HCT116 (cell line): ENCODE measurements around the gene SCARF1. TPM values are rescaled to one million over a fixed set of nuclear protein-coding genes. Genes with fewer than 3 reads are reported as not detected.

Source experiments
- ATAC-seq: fragments of 200-7000 bp; cut with Tn5 transposase; 2 replicates; pipeline ENCODE4 v1.9.1; 2020; ENCODE audit warnings: mild to moderate bottlenecking, moderate library complexity
- BruUV-seq: library from RNA; stranded (reverse); fragments of 400-500 nt; replicated peaks from 2 replicates; lab custom pipeline; 2021; lab: Mats Ljungman, UMichigan
- CTCF ChIA-PET: fragments of 300-600 bp; sonication (Branson Sonifier 250); formaldehyde crosslinking; loops from one replicate; lab custom pipeline; 2021; ENCODE audit warnings: antibody characterized with exemption; lab: Charles Lee
- POLR2A ChIA-PET: fragments of 300-600, 350-600 bp; sonication (Branson Sonifier 250); formaldehyde crosslinking; loops from one replicate; lab custom pipeline; 2021; ENCODE audit warnings: antibody characterized with exemption; lab: Charles Lee
- RAD21 ChIA-PET, 2 experiments: fragments of 300-600 bp; sonication (Branson Sonifier 250); formaldehyde crosslinking; loops; one replicate each; lab custom pipeline; 2023; ENCODE audit warnings: low total read pairs in 2 of 2; ENCODE audit not compliant: uncharacterized antibody in 2 of 2, unreplicated experiment in 2 of 2, low non-redundant PET in 1 of 2; lab: Charles Lee
- DNase-seq: peaks from one replicate; pipeline ENCODE4 v3.0.0-alpha.2; 2010; ENCODE audit warnings: low read depth, low spot score
- H2AFZ ChIP-seq: fragments of 200-600 bp; shearing (Covaris generic), sonication (generic); 2 replicates; pipeline ENCODE4 v1.6.1; 2017; ENCODE audit warnings: low read depth, mixed run types, mixed read lengths, antibody characterized with exemption, low read length; ENCODE audit not compliant: poor library complexity, severe bottlenecking
- H3K27ac ChIP-seq: 2 replicates; pipeline ENCODE4 v1.5.1; 2012; ENCODE audit warnings: low read depth, low read length
- H3K27me3 ChIP-seq: fragments of 200-600 bp; sonication (generic); 2 replicates; pipeline ENCODE4 v1.6.1; 2016; ENCODE audit warnings: mixed run types, low read length, mixed read lengths; ENCODE audit not compliant: insufficient read depth
- H3K36me3 ChIP-seq, 2 experiments: fragments of 200-500 bp in 1 of 2; fragments of 200-600 bp in 1 of 2; sonication (Bioruptor generic) in 1 of 2; sonication (generic) in 1 of 2; 2 replicates each; pipeline versions ENCODE4 v1.5.1 to v1.6.1; 2014 to 2016; ENCODE audit warnings: low read length in 2 of 2, inconsistent platforms in 1 of 2, mixed read lengths in 1 of 2, mixed run types in 1 of 2; ENCODE audit not compliant: insufficient read depth in 2 of 2, control insufficient read depth in 1 of 2
- H3K4me1 ChIP-seq, 2 experiments: fragments of 200-600 bp in 1 of 2; sonication (generic) in 1 of 2; 2 replicates each; pipeline versions ENCODE4 v1.5.1 to v1.6.1; 2012 to 2017; ENCODE audit warnings: low read length in 2 of 2, inconsistent platforms in 1 of 2, mild to moderate bottlenecking in 1 of 2, mixed read lengths in 1 of 2, mixed run types in 1 of 2, moderate library complexity in 1 of 2; ENCODE audit not compliant: insufficient read depth in 2 of 2, control insufficient read depth in 1 of 2
- H3K4me2 ChIP-seq: fragments of 200-600 bp; sonication (generic); 2 replicates; pipeline ENCODE4 v1.6.1; 2017; ENCODE audit warnings: mixed run types, low read length, mixed read lengths
- H3K4me3 ChIP-seq, 2 experiments: fragments of 200-600 bp in 1 of 2; sonication (generic) in 1 of 2; replicated peaks in 1 of 2; 2 replicates each; pipeline ENCODE4 v1.5.1; 2011 to 2016; ENCODE audit warnings: low read length in 2 of 2, control low read depth in 1 of 2, low read depth in 1 of 2, mild to moderate bottlenecking in 1 of 2, mixed read lengths in 1 of 2, mixed run types in 1 of 2
- H3K79me2 ChIP-seq: fragments of 200-600 bp; sonication (generic); 2 replicates; pipeline ENCODE4 v1.6.1; 2017; ENCODE audit warnings: mild to moderate bottlenecking, mixed run types, low read length, moderate library complexity, mixed read lengths; ENCODE audit not compliant: insufficient read depth
- H3K9ac ChIP-seq: fragments of 200-600 bp; sonication (generic); 2 replicates; pipeline ENCODE4 v1.6.1; 2016; ENCODE audit warnings: low read length, mixed read lengths
- H3K9me2 ChIP-seq: fragments of 200-600 bp; sonication (generic), shearing (Covaris generic); 2 replicates; pipeline ENCODE4 v1.6.1; 2017; ENCODE audit warnings: mixed run types, mild to moderate bottlenecking, moderate library complexity; ENCODE audit not compliant: insufficient read depth
- H3K9me3 ChIP-seq, 2 experiments: fragments of 200-500 bp in 1 of 2; fragments of 200-600 bp in 1 of 2; sonication (Bioruptor generic) in 1 of 2; sonication (generic) in 1 of 2; 2 replicates each; pipeline ENCODE4 v1.6.1; 2014 to 2017; ENCODE audit warnings: low read length in 2 of 2, mixed read lengths in 2 of 2, inconsistent platforms in 1 of 2, low read depth in 1 of 2, mild to moderate bottlenecking in 1 of 2, mixed run types in 1 of 2, moderate library complexity in 1 of 2; ENCODE audit not compliant: control insufficient read depth in 1 of 2, insufficient read depth in 1 of 2
- H4K20me1 ChIP-seq: fragments of 200-600 bp; sonication (generic), shearing (Covaris generic); 2 replicates; pipeline ENCODE4 v1.6.1; 2017; ENCODE audit warnings: mixed run types, mild to moderate bottlenecking, moderate library complexity; ENCODE audit not compliant: insufficient read depth
- CBX3 ChIP-seq: IDR thresholded peaks from 2 replicates; pipeline ENCODE4 v1.6.1; 2012; ENCODE audit warnings: low read depth
- EGR1 ChIP-seq: IDR thresholded peaks from 2 replicates; pipeline ENCODE4 v1.6.1; 2012; ENCODE audit warnings: low read depth
- ELF1 ChIP-seq: IDR thresholded peaks from 2 replicates; pipeline ENCODE4 v1.6.1; 2012; ENCODE audit warnings: low read depth, borderline replicate concordance
- EZH2phosphoT487 ChIP-seq: fragments of 200-600 bp; IDR thresholded peaks from 2 replicates; pipeline ENCODE4 v1.6.1; 2018; ENCODE audit warnings: antibody characterized with exemption, borderline replicate concordance
- FOSL1 ChIP-seq: IDR thresholded peaks from 2 replicates; pipeline ENCODE4 v1.6.1; 2012; ENCODE audit warnings: low read depth
- JUND ChIP-seq: IDR thresholded peaks from 2 replicates; pipeline ENCODE4 v1.6.1; 2012
- MAX ChIP-seq: IDR thresholded peaks from 2 replicates; pipeline ENCODE4 v1.6.1; 2012
- POLR2A ChIP-seq: IDR thresholded peaks from 2 replicates; pipeline ENCODE4 v1.7.0; 2011; ENCODE audit warnings: borderline replicate concordance; ENCODE audit not compliant: insufficient read depth, insufficient read length; ENCODE audit errors: extremely low read depth
- POLR2AphosphoS5 ChIP-seq: IDR thresholded peaks from 2 replicates; pipeline ENCODE4 v1.6.1; 2011; ENCODE audit warnings: mild to moderate bottlenecking, low read depth, low read length, moderate library complexity
- REST ChIP-seq: IDR thresholded peaks from 2 replicates; pipeline ENCODE4 v1.6.1; 2012; ENCODE audit warnings: low read depth
- SIN3A ChIP-seq: IDR thresholded peaks from 2 replicates; pipeline ENCODE4 v1.6.1; 2012; ENCODE audit warnings: low read depth
- SP1 ChIP-seq: IDR thresholded peaks from 2 replicates; pipeline ENCODE4 v1.6.1; 2012; ENCODE audit warnings: low read depth
- TCF7L2 ChIP-seq: IDR thresholded peaks from 2 replicates; pipeline ENCODE4 v1.7.0; 2011; ENCODE audit warnings: borderline replicate concordance, inconsistent platforms; ENCODE audit not compliant: insufficient read depth, insufficient read length; ENCODE audit errors: extremely low read depth
- YY1 ChIP-seq: IDR thresholded peaks from 2 replicates; pipeline ENCODE4 v1.6.1; 2011; ENCODE audit warnings: low read length, low read depth, moderate library complexity, mild to moderate bottlenecking; ENCODE audit not compliant: insufficient replicate concordance; ENCODE audit errors: extremely low read depth
- ZFX ChIP-seq: fragments of 450-650 bp; IDR thresholded peaks from 2 replicates; pipeline ENCODE4 v1.6.1; 2017
- ZNF274 ChIP-seq: fragments of 200-500 bp; sonication (Bioruptor generic); IDR thresholded peaks from 2 replicates; pipeline ENCODE4 v1.6.1; 2014; ENCODE audit warnings: mild to moderate bottlenecking, low read depth, low read length, inconsistent platforms
- intact Hi-C: fragments of 100-400 bp; cut with micrococcal nuclease; formaldehyde crosslinking; loops from 2 replicates; pipeline ENCODE4 v1.10.0; 2022
- total RNA-seq: library from RNA; stranded (reverse); gene quantifications from one replicate; pipeline ENCODE4 v1.2.1, GENCODE V29; 2021; ENCODE audit not compliant: unreplicated experiment
- TF ChIP-seq, protein P1 (sequence below), 3 experiments: fragments of 200-600 bp in 1 of 3; sonication (generic) in 1 of 3; IDR thresholded peaks in 2 of 3; conservative IDR thresholded peaks in 1 of 3; 2 replicates each; pipeline ENCODE4 v1.5.1; 2012 to 2017; ENCODE audit warnings: low read depth in 2 of 3, low read length in 2 of 3, antibody characterized with exemption in 1 of 3, borderline replicate concordance in 1 of 3, control low read depth in 1 of 3, mild to moderate bottlenecking in 1 of 3, mixed read lengths in 1 of 3, mixed run types in 1 of 3, moderate library complexity in 1 of 3; ENCODE audit not compliant: insufficient read depth in 1 of 3
- TF ChIP-seq, protein P2 (sequence below): IDR thresholded peaks from 2 replicates; pipeline ENCODE4 v1.6.1; 2012
- TF ChIP-seq, protein P3 (sequence below): IDR thresholded peaks from 2 replicates; pipeline ENCODE4 v1.6.1; 2011; ENCODE audit warnings: mild to moderate bottlenecking, low read length, moderate library complexity; ENCODE audit not compliant: insufficient replicate concordance; ENCODE audit errors: extremely low read depth

The SCARF1 gene
- total RNA-seq, 1 experiment from 2014 or later, result 2.2 TPM

- Histone ChIP-seq H3K36me3 (no peaks in the 10 kb centered on the region), H3K27ac (no peak overlapping the region), H3K9me2 (no peaks in the 10 kb centered on the region), H3K4me2 (no peak overlapping the region), H3K4me1 (peaks cover 0 to 4% of the 10 kb centered on the region in 2 experiments; a peak in 1 of 4 replicates), H3K9ac (no peak overlapping the region), H3K27me3 (no peaks in the 10 kb centered on the region), H2AFZ (no peak overlapping the region), H3K4me3 (no peak overlapping the region), H3K9me3 (no peaks in the 10 kb centered on the region), H3K79me2 (no peaks in the 10 kb centered on the region), H4K20me1 (no peaks in the 10 kb centered on the region)
- CTCF ChIA-PET, result interaction anchor here (1.4 kb wide), 1 partner anchor 12 kb away, joined by 3 read pairs; no protein-coding TSS in a partner anchor
- RAD21 ChIA-PET, result no interaction called here
- no TSS peak for BruUV-seq
- POLR2A ChIA-PET, result no interaction called here
- ATAC-seq (no peak), DNase-seq (no peak)
- TF ChIP-seq POLR2A (no peak), EGR1 (no peak), JUND (no peak), ZFX (no peak), FOSL1 (no peak), REST (no peak), YY1 (no peak), CBX3 (no peak), SIN3A (no peak), MAX (no peak), POLR2AphosphoS5 (no peak), ELF1 (no peak), ZNF274 (no peak), SP1 (no peak), EZH2phosphoT487 (no peak), TCF7L2 (no peak)
- TF ChIP-seq, protein P1, sequence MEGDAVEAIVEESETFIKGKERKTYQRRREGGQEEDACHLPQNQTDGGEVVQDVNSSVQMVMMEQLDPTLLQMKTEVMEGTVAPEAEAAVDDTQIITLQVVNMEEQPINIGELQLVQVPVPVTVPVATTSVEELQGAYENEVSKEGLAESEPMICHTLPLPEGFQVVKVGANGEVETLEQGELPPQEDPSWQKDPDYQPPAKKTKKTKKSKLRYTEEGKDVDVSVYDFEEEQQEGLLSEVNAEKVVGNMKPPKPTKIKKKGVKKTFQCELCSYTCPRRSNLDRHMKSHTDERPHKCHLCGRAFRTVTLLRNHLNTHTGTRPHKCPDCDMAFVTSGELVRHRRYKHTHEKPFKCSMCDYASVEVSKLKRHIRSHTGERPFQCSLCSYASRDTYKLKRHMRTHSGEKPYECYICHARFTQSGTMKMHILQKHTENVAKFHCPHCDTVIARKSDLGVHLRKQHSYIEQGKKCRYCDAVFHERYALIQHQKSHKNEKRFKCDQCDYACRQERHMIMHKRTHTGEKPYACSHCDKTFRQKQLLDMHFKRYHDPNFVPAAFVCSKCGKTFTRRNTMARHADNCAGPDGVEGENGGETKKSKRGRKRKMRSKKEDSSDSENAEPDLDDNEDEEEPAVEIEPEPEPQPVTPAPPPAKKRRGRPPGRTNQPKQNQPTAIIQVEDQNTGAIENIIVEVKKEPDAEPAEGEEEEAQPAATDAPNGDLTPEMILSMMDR (IDR thresholded peaks at IDR 0.05 in 2 of 3, conservative IDR thresholded peaks at IDR 0.05 in 1 of 3; ENCODE audit: borderline replicate concordance in 1 of 3, insufficient read depth in 1 of 3, low read depth in 2 of 3, low read length in 2 of 3), result no peak
- TF ChIP-seq, protein P2, sequence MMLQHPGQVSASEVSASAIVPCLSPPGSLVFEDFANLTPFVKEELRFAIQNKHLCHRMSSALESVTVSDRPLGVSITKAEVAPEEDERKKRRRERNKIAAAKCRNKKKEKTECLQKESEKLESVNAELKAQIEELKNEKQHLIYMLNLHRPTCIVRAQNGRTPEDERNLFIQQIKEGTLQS, result no peak
- TF ChIP-seq, protein P3, sequence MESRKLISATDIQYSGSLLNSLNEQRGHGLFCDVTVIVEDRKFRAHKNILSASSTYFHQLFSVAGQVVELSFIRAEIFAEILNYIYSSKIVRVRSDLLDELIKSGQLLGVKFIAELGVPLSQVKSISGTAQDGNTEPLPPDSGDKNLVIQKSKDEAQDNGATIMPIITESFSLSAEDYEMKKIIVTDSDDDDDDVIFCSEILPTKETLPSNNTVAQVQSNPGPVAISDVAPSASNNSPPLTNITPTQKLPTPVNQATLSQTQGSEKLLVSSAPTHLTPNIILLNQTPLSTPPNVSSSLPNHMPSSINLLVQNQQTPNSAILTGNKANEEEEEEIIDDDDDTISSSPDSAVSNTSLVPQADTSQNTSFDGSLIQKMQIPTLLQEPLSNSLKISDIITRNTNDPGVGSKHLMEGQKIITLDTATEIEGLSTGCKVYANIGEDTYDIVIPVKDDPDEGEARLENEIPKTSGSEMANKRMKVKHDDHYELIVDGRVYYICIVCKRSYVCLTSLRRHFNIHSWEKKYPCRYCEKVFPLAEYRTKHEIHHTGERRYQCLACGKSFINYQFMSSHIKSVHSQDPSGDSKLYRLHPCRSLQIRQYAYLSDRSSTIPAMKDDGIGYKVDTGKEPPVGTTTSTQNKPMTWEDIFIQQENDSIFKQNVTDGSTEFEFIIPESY, result no peak
- intact Hi-C loops, result loop anchor here (10.0 kb wide), 1 partner anchor 152 kb away; no protein-coding TSS in a partner anchor
Observed at GRCh38 chr17:1636732-1637285, 8.7 kb downstream of the SCARF1 start.
